Suprapubic skin (tissue), 4 donors: Measurements from ENCODE around the gene EYS.

ENCODE experiments used
- POLR2A ChIP-seq, 2 donors: fragments of 450-650 bp; IDR thresholded peaks; one replicate each; pipeline ENCODE4 v1.6.1; 2017; ENCODE audit warnings: antibody characterized with exemption in 2 of 2, mild to moderate bottlenecking in 2 of 2, moderate library complexity in 2 of 2
- POLR2AphosphoS5 ChIP-seq, 3 donors: sonication (generic); formaldehyde crosslinking; IDR thresholded peaks; one replicate each; pipeline ENCODE4 v1.6.1; 2017; ENCODE audit warnings: antibody characterized with exemption in 3 of 3
- TF ChIP-seq, protein P1 (sequence below), 2 donors: fragments of 200-600 bp in 1 of 2; fragments of 450-650 bp in 1 of 2; sonication (generic) in 1 of 2; IDR thresholded peaks; one replicate each; pipeline ENCODE4 v1.5.1; 2016 to 2019; ENCODE audit warnings: antibody characterized with exemption in 2 of 2, mild to moderate bottlenecking in 1 of 2, moderate library complexity in 1 of 2

DNA sequence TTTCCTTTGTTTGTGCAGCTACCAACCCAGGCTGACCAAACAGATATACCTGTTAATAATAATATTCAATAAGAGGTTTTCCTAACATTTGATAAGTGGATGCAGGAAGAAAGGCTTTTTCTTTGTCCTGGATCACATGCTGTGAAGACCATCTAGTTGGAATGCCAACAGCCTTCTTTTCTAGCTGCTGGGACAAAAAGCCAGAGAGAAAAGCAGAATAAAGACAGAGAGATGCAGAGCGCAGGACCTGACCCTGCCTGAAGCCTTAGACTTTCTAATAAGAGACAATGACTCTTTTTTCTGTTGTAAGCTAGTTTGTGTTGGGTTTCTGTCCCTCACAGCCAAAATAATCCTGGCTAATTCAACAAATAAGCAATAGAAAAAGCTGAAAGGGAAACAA lies 1763.2 kb downstream of the EYS start:
- TF ChIP-seq POLR2AphosphoS5 (IDR thresholded peaks at IDR 0.05) = no peak
- no peak for TF ChIP-seq POLR2A (IDR thresholded peaks at IDR 0.05)
- TF ChIP-seq, protein P1, sequence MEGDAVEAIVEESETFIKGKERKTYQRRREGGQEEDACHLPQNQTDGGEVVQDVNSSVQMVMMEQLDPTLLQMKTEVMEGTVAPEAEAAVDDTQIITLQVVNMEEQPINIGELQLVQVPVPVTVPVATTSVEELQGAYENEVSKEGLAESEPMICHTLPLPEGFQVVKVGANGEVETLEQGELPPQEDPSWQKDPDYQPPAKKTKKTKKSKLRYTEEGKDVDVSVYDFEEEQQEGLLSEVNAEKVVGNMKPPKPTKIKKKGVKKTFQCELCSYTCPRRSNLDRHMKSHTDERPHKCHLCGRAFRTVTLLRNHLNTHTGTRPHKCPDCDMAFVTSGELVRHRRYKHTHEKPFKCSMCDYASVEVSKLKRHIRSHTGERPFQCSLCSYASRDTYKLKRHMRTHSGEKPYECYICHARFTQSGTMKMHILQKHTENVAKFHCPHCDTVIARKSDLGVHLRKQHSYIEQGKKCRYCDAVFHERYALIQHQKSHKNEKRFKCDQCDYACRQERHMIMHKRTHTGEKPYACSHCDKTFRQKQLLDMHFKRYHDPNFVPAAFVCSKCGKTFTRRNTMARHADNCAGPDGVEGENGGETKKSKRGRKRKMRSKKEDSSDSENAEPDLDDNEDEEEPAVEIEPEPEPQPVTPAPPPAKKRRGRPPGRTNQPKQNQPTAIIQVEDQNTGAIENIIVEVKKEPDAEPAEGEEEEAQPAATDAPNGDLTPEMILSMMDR (IDR thresholded peaks at IDR 0.05) = no peak
